B cell (primary cell): ENCODE measurements around the gene HOXD1. TPM values are rescaled to one million over a fixed set of nuclear protein-coding genes. Genes with fewer than 3 reads are reported as not detected.

Experiments
- ATAC-seq: fragments of 200-7000 bp; cut with Tn5 transposase; one replicate; pipeline ENCODE4 v1.10.0; 2021; ENCODE audit warnings: low read depth, mild to moderate bottlenecking, moderate number of reproducible peaks, moderate library complexity
- CTCF ChIA-PET: fragments of 350-600 bp; sonication (Branson Sonifier 250); formaldehyde crosslinking; loops from one replicate; lab custom pipeline; 2021; ENCODE audit warnings: antibody characterized with exemption, inconsistent platforms; lab: Charles Lee
- POLR2A ChIA-PET: fragments of 350-600 bp; sonication (Branson Sonifier 250); formaldehyde crosslinking; loops from one replicate; lab custom pipeline; 2021; ENCODE audit warnings: antibody characterized with exemption; lab: Charles Lee
- DNase-seq: peaks from one replicate; pipeline ENCODE4 v3.0.0; 2013
- H2AFZ ChIP-seq: 2 replicates; pipeline ENCODE4 v1.6.1; 2012; ENCODE audit warnings: mild to moderate bottlenecking, low read depth, low read length; ENCODE audit not compliant: insufficient read depth, poor library complexity, severe bottlenecking
- H3K27ac ChIP-seq, 2 donors: 1 replicate in 1 of 2; 2 replicates in 1 of 2; pipeline ENCODE4 v1.5.1; 2012 to 2013; ENCODE audit warnings: low read length in 2 of 2, mild to moderate bottlenecking in 2 of 2, moderate library complexity in 1 of 2
- H3K27me3 ChIP-seq, 4 experiments: fragments of 200-600 bp in 1 of 4; sonication (generic) in 1 of 4; replicated peaks in 1 of 4; 1 replicate in 2 of 4; 2 replicates in 2 of 4; pipeline versions ENCODE4 v1.6.1 to v1.7.0; 2013 to 2016; ENCODE audit warnings: low read length in 3 of 4, mild to moderate bottlenecking in 2 of 4, mixed read lengths in 1 of 4, moderate library complexity in 1 of 4; ENCODE audit not compliant: insufficient read depth in 4 of 4, control insufficient read depth in 3 of 4; ENCODE audit errors: control extremely low read depth in 1 of 4
- H3K36me3 ChIP-seq, 2 experiments: replicated peaks in 1 of 2; 1 replicate in 1 of 2; 2 replicates in 1 of 2; pipeline versions ENCODE4 v1.6.1 to v1.7.1; 2013; ENCODE audit warnings: low read length in 1 of 2; ENCODE audit not compliant: insufficient read depth in 2 of 2, control insufficient read depth in 1 of 2; ENCODE audit errors: control extremely low read depth in 1 of 2, extremely low read depth in 1 of 2
- H3K4me1 ChIP-seq, 2 donors: fragments of 200-600 bp in 1 of 2; sonication (generic) in 1 of 2; 1 replicate in 1 of 2; 2 replicates in 1 of 2; pipeline versions ENCODE4 v1.5.1 to v1.6.1; 2013 to 2017; ENCODE audit warnings: low read length in 2 of 2; ENCODE audit not compliant: control insufficient read depth in 2 of 2, insufficient read depth in 2 of 2
- H3K4me2 ChIP-seq: replicated peaks from 2 replicates; pipeline ENCODE3; 2012; ENCODE audit warnings: mild to moderate bottlenecking, low read depth, low read length; ENCODE audit not compliant: poor library complexity, severe bottlenecking
- H3K4me3 ChIP-seq, 5 experiments: fragments of 200-600 bp in 1 of 5; sonication (generic) in 1 of 5; 1 replicate in 3 of 5; 2 replicates in 2 of 5; pipeline versions ENCODE4 v1.5.1 to v1.7.0; 2011 to 2016; ENCODE audit warnings: low read length in 4 of 5, mild to moderate bottlenecking in 4 of 5, low read depth in 2 of 5, control low read depth in 1 of 5, moderate library complexity in 1 of 5; ENCODE audit not compliant: insufficient read depth in 1 of 5; ENCODE audit errors: control extremely low read depth in 1 of 5, extremely low read depth in 1 of 5
- H3K79me2 ChIP-seq: fragments of 200-600 bp; sonication (generic); one replicate; pipeline ENCODE4 v1.6.0; 2016; ENCODE audit warnings: low read length; ENCODE audit not compliant: control insufficient read depth, insufficient read depth
- H3K9ac ChIP-seq: fragments of 200-600 bp; sonication (generic); 2 replicates; pipeline ENCODE4 v1.6.1; 2017; ENCODE audit warnings: mild to moderate bottlenecking, low read length, moderate library complexity
- H3K9me3 ChIP-seq, 3 donors: one replicate each; pipeline versions ENCODE4 v1.6.1 to v1.7.1; 2013; ENCODE audit warnings: low read length in 2 of 3; ENCODE audit not compliant: control insufficient read depth in 2 of 3, insufficient read depth in 1 of 3; ENCODE audit errors: control extremely low read depth in 1 of 3
- H4K20me1 ChIP-seq: 2 replicates; pipeline ENCODE4 v1.6.0; 2012; ENCODE audit warnings: mild to moderate bottlenecking, low read length; ENCODE audit not compliant: insufficient read depth, control insufficient read depth, poor library complexity, severe bottlenecking
- H3K27ac Mint-ChIP-seq: one replicate; pipeline ENCODE4 v1.8.0; 2021; ENCODE audit warnings: mixed read lengths
- H3K27me3 Mint-ChIP-seq: one replicate; pipeline ENCODE4 v1.8.0; 2021; ENCODE audit warnings: mixed read lengths
- H3K4me1 Mint-ChIP-seq: one replicate; pipeline ENCODE4 v1.8.0; 2021; ENCODE audit warnings: mixed read lengths
- H3K4me3 Mint-ChIP-seq: one replicate; pipeline ENCODE4 v1.8.0; 2021; ENCODE audit warnings: mixed read lengths
- H3K9me3 Mint-ChIP-seq: one replicate; pipeline ENCODE4 v1.8.0; 2022; ENCODE audit warnings: mixed read lengths; ENCODE audit not compliant: insufficient read depth
- EZH2 ChIP-seq: IDR thresholded peaks from 2 replicates; pipeline ENCODE4 v1.6.1; 2012; ENCODE audit warnings: borderline replicate concordance, low read depth, mild to moderate bottlenecking, moderate library complexity, low read length; ENCODE audit not compliant: insufficient read depth, poor library complexity, severe bottlenecking
- WGBS: methylation state at CpG from one replicate; pipeline ENCODE4 v1.1.5; 2013; ENCODE audit warnings: missing lambda C conversion rate; ENCODE audit not compliant: insufficient coverage; 5-methylcytosine and 5-hydroxymethylcytosine counted together
- intact Hi-C: fragments of 100-400 bp; cut with micrococcal nuclease; formaldehyde crosslinking; loops from one replicate; pipeline ENCODE4 v1.10.0; 2022
- polyA plus RNA-seq: library from polyadenylated mRNA; depleted of rRNA; stranded (reverse); fragments of >200 nt; gene quantifications from 2 replicates; pipeline ENCODE4 v1.2.3, GENCODE V29; 2012
- total RNA-seq, 2 donors: library from RNA; stranded (reverse); fragments of 120-200 nt in 1 of 2; gene quantifications; 1 replicate in 1 of 2; 2 replicates in 1 of 2; pipeline versions ENCODE4 v1.2.3 to v1.2.4, GENCODE V29; 2013 to 2022
- TF ChIP-seq, protein P1 (sequence below): fragments of 200-600 bp; IDR thresholded peaks from one replicate; pipeline ENCODE4 v1.8.0; 2022; ENCODE audit warnings: antibody characterized with exemption, mild to moderate bottlenecking

The HOXD1 gene
- total and polyA plus RNA-seq, 2 donors (not counting 1 experiment from before 2014, with no cell fraction given) = not detected

DNA sequence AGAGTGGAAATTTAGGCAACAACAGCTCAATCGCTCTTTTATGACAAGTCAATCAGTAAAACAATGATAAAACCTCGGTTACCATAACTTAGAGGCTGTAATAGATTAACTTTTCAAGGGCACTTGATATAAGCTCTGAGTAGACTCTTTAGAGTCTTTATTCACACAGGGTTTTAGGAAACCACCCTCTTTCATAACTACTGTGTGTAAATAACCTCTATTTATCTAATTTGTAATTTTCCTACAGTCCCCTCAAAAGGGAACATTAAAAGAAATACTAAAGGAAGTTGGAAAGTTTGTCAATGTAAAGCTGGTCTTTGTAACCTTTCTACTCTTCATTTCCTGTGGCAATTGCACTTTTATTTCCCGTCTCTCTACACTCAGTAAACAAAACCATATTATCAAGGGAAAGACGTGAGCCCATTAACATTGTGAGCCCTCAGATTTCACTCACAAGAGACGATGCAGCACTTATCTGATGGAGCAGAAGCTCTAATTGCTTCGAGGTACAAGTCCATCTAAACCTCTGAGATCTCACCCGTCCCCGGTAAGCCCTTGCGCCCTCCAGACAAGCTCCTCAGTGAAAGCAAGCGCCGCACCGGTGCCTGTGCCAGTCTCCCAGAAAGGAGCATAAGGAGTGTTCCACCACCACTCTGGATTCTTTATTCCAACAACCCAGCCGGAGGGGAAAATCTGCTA, 1.1 kb upstream of the HOXD1 start:
- 5% methylated on average over 11 of the region's 13 CpGs for WGBS

More for the DNA sequence above, 1.1 kb upstream of the HOXD1 start:
- Histone ChIP-seq H3K4me1 (peaks cover 20 to 28% of the 10 kb centered on the region in 2 donors), H3K9ac (peak overlapping the region; percentile 48), H3K9me3 (no peaks in the 10 kb centered on the region), H3K79me2 (no peaks in the 10 kb centered on the region), H4K20me1 (no peaks in the 10 kb centered on the region), H3K36me3 (no peaks in the 10 kb centered on the region), H2AFZ (peak overlapping the region; percentile 50), H3K4me2 (peak overlapping the region; percentile 88), H3K27me3 (peaks cover 0 to 53% (median 44%) of the 10 kb centered on the region in 4 experiments), H3K4me3 (peak overlapping the region in 4 of 5 experiments; percentile 22 to 51 (median 40)), H3K27ac (no peak overlapping the region)
- ATAC-seq = no peak
- H3K27ac Mint-ChIP-seq = no peak overlapping the region
- H3K4me1 Mint-ChIP-seq = peaks cover 24% of the 10 kb centered on the region
- H3K4me3 Mint-ChIP-seq = peak overlapping the region; percentile 90
- intact Hi-C loops = no loop called here
- no peaks in the 10 kb centered on the region for H3K9me3 Mint-ChIP-seq
- peak; percentile 14 for DNase-seq
- POLR2A ChIA-PET = no interaction called here
- peaks cover 68% of the 10 kb centered on the region for H3K27me3 Mint-ChIP-seq
- CTCF ChIA-PET = interaction anchor here (1.3 kb wide), 1 partner anchor 56 kb away, joined by 3 read pairs; no protein-coding TSS in a partner anchor
- no peak for TF ChIP-seq EZH2
- TF ChIP-seq, protein P1, sequence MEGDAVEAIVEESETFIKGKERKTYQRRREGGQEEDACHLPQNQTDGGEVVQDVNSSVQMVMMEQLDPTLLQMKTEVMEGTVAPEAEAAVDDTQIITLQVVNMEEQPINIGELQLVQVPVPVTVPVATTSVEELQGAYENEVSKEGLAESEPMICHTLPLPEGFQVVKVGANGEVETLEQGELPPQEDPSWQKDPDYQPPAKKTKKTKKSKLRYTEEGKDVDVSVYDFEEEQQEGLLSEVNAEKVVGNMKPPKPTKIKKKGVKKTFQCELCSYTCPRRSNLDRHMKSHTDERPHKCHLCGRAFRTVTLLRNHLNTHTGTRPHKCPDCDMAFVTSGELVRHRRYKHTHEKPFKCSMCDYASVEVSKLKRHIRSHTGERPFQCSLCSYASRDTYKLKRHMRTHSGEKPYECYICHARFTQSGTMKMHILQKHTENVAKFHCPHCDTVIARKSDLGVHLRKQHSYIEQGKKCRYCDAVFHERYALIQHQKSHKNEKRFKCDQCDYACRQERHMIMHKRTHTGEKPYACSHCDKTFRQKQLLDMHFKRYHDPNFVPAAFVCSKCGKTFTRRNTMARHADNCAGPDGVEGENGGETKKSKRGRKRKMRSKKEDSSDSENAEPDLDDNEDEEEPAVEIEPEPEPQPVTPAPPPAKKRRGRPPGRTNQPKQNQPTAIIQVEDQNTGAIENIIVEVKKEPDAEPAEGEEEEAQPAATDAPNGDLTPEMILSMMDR = no peak
